NCI-H2107 treated with DMSO at 0.1 percent for 48 hours (cell line): ENCODE measurements around the gene FAM177A1.
"Not testable (repeated sequence)": the region's sequence is repeated elsewhere in the genome, so short reads cannot be mapped to it uniquely, and the experiment has no call there.

Experiments used
- DNase-seq: peaks from one replicate; lab custom pipeline; 2025; ENCODE audit not compliant: unreplicated experiment; lab: John Stamatoyannopoulos, UW

FAM177A1 gene, protein sequence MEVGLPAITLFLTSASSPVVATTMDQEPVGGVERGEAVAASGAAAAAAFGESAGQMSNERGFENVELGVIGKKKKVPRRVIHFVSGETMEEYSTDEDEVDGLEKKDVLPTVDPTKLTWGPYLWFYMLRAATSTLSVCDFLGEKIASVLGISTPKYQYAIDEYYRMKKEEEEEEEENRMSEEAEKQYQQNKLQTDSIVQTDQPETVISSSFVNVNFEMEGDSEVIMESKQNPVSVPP

DNA sequence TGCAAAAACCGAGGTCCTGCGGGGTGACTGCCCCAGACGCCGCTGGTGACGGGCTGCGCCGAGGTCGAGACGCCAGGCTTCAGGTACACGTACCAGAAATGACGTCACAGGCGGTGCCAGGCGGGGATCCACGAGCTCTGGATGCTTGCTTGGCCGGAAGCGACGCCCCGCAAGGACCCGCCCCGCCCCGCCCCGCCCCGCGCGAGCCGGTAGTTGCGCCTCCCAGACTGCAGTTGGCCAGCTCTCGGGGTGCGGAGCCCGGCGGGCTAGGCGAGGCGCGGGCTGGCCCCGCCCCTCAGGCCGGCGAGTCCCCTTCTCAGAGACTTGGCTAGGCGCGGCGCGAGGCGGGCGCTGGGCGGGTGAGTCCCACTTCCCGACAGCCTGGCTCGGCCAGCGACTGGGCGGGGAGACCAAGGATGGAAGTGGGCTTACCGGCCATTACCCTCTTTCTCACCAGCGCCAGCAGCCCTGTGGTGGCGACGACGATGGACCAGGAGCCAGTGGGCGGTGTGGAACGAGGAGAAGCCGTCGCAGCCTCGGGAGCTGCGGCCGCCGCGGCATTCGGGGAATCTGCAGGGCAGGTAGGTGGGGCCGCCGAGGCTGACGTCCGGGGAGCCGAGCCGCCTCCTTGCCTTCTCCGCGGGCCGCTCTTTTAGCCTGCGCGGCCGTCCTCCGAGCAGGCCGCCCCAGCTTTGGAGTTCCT lies at the start of gene FAM177A1:
Gene FAM177A1 (plus strand): TSS at position 225 of the 703 bp plus-strand sequence. CDS start 192 bp downstream, at position 417.
- DNase-seq = peak; percentile 99

DNA sequence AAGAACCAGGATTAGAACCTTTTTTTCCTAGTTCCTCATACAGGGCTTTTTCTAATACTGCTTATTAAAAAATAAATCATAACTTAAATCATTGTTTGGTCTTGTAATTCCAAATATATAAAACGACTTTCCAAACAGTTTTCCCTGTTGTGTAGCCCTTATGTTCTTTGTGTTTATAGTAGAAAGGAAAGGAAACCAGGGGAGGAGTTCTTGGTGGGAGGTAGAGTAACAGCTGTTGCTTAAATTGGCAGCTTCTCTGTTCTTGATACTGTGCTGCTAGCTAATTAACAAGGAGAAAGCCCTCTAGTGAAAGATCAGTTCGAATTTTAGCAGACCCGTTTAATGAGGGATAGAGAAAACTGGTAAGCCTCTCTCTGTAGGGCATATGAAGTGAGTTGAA lies 48.3 kb upstream of the FAM177A1 start:
- DNase-seq = no peak

DNA sequence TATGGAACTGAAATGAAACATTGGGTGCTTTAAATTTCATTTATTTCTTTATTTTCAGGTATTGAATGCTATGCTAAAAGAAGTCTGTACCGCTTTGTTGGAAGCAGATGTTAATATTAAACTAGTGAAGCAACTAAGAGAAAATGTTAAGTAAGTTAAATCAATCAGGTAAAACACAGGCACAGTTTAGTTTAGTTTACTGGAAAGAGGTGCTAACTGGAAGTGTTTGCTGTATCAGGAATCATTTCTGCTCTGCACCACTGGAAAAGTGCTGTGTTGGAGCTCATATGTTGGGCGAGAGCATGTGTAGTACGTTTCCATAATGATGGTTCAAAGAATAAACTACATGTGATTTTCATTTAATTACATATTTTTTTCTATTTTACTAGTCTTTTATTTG lies 46.6 kb upstream of the FAM177A1 start:
- DNase-seq = no peak

DNA sequence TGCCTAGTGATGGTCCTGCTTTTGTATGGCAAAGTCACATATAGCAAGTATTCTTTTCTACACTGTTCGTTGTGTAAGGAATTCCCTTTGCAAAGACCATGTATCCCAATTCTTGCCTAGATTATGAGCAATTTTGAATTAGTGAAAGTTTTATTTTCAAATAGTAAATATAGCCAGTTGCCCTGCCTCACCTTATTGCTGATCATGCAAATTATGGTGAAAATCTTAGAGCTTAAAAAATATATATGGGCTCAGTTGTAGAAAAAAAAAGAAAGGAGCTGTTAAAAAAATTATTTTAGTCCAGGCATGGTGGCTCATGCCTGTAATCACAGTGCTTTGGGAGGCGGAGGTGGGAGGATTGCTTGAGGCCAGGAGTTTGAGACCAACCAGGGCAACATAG lies 44.5 kb upstream of the FAM177A1 start:
- DNase-seq = no peak

DNA sequence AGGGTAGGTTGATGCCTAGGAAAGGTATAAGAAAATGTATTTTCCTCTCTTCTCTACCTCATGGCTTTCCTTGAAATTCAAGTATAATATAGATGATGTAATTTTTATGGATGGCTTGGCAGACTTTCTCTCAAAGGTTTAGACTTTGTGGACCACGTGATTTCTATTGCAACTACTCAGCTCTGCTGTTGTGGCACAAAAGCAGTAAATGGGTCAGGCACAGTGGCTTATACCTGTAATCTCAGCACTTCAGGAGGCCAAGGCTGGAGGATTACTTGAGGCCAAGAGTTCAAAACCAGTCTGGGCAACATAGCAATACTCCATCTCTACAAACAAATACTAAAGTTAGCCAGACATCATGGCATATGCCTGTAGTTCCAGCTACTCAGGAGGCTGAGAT lies 41.2 kb upstream of the FAM177A1 start:
- DNase-seq = no peak

GRCh38 chr14:35016568-35016967 lies 29.5 kb upstream of the FAM177A1 start:
- DNase-seq = no peak

DNA sequence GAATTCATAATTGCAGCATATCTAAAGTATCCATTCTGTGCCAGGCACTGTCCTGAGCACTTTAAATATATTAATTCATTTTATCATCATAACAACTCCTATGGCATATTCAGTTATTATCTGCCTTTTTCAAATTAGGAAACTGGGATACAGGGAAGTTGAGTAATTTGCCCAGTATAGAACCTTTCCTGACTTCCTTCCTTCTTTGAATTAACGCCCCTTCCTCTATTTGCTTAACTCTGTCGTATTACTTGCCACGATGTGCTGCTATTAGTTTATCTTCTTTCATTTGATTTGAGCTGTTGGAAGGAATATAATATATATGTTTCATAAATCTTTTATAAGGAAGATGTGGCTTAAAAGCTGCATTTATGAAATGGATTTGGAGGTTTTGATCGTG lies 25.4 kb upstream of the FAM177A1 start:
- no peak for DNase-seq

GRCh38 chr14:35028435-35028834 lies 17.6 kb upstream of the FAM177A1 start:
- DNase-seq = no peak

DNA sequence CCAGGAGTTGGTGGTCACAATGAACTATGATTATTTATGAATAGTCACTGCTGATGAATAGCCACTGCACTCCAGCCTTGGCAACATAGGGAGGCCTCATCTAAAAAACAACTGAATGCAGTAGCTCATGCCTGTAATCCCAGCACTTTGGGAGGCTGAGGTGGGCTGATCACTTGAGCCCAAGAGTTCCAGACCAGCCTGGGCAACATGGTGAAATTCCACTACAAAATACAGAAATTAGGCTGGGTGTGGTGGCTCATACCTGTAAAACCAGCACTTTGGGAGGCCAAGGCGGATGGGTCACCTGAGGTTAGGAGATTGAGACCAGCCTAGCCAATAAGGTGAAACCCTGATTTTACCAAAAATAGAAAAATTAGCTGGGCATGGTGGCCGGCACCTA lies 13.5 kb upstream of the FAM177A1 start:
- DNase-seq = no peak

- no peak for DNase-seq
Measured at GRCh38 chr14:35034440-35034833, 11.6 kb upstream of the FAM177A1 start.

DNA sequence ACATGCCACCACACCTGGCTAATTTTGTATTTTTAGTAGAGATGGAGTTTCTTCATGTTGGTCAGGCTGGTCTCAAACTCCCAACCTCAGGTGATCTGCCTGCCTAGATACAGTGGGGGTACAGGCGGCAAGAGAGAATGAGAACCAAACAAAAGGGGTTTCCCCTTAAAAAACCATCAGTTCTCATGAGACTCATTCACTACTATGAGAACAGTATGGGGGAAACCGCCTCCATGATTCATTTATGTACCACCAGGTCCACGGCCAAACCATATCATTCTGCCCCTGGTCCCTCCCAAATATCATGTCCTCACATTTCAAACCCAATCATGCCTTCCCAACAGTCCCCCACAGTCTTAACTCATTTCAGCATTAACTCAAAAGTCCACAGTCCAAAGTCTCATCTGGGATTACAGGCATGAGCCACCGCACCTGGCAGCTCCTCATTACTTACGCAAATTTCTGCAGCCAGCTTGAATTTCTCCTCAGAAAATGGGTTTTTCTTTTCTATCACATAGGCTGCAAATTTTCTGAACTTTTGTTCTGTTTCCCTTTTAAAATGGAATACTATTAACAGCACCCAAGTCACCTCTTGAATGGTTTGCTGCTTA lies 11.0 kb upstream of the FAM177A1 start:
- not testable (repeated sequence) for DNase-seq

DNA sequence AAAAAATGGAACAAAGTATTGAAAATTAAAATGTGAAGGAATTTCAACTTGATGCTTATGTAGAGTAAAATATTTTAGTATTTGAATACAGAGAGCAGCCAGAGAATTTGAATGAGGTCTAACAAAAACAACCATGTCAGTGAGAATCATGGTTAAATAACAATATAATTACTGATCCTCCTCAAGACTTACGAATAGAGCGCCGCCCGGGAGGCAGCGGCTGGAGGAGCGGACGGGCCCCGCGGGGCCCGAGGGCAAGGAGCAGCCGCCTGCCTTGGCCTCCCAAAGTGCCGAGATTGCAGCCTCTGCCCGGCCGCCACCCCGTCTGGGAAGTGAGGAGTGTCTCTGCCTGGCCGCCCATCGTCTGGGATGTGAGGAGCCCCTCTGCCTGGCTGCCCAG lies 7.8 kb upstream of the FAM177A1 start:
- DNase-seq = not testable (repeated sequence)

DNA sequence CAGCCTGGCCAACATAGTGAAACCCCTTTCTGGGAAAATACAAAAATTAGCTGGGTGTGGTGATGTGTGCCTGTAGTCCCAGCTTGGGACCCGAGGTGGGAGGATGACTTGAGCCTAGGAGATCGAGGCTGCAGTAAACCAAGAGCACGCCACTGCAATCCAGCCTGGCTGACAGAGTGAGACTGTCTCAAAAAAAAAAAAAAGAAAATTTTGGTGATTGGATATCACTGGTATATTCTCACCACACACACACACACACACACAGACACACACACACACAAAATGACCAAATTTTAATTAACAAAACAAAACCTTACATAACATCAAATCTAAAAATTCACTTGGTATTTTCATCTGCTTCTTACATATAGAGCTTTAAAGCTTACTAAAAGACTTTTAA lies 3.4 kb upstream of the FAM177A1 start:
- no peak for DNase-seq

DNA sequence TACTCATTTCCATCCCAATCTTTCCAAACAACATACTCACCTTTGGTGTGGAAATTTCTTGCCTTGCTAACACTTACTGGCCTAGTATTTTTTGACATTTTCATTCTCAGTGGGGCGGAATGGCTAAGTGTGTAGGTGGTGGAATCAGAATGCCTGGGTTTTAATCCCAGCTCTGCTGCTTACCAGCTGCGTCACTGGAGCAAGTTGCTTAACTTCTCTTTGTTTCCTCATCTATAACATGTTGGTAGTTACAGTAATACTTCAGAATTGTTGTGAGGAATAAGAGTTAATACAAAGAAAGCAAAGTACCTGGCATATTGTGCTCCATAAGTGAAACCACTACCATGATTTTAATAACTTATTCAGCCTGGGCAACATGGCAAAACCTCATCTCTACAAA lies 3.0 kb upstream of the FAM177A1 start:
- no peak for DNase-seq

GRCh38 chr14:35044939-35045797 lies 904 bp upstream of the FAM177A1 start:
- DNase-seq = no peak

DNA sequence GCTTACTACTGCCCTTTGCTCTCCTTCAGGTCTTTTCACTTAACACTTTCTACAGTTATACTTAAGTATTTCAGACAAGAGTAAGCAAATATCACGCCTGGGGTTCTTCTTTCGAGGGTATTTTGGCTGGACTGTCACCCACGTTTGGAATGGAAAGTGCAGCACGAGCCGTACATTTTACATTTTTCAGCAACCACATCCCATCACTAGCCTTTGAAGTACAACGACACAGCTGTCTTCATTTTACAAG lies 349 bp upstream of the FAM177A1 start:
- no peak for DNase-seq

- peak; percentile 39 for DNase-seq
Measured at GRCh38 chr14:35046751-35047536, 872 bp downstream of the FAM177A1 start.

DNA sequence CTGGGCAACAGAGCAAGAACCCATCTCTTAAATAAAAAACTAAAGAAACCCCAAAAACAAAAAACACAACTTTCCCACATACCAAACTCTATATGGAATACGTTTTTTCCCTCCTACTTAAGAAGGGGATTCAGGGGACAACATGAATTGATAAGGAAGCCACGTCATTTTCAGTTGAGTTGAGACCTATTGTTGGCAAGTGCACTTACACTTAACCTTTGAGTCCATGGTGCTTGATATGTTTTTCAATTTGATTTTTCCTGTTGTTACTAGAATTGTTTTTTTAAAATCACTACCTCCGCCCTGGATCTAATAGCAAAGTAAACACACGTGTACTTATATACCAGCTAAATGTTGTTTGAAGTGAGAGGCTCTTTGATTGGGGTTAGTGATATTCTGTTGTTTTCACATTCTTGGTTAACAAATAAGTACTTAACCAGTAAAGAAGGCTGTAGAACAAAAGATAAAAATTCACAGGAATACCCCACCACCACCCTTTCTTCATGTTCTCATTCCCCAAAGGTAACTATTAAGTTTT lies 2.0 kb downstream of the FAM177A1 start:
- peak; percentile 33 for DNase-seq

DNA sequence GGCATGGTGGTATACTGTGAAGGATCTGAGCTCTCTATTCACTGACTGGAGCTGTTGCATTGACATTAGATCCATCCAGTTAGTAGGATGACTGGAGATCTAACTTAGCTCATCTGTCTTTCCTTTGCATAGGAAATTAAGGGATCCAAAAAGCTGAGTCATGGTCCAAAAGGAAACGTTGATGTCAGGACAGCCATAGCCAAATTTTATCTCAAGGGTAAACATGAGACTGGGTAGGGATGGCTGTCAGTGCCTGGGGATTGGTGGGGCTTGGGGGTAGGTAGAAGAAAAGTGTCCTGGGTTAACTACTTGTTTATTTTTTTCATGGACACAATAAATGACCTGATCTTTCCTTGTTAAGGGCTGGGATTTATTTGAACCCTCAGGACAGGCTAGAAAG lies 4.6 kb downstream of the FAM177A1 start:
- DNase-seq = no peak

GRCh38 chr14:35051796-35052195 lies 5.7 kb downstream of the FAM177A1 start:
- no peak for DNase-seq

GRCh38 chr14:35052637-35053036 lies 6.6 kb downstream of the FAM177A1 start:
- DNase-seq = no peak
